Measurements from ENCODE around the gene TADA1.
"Not testable (repeated sequence)": the region's sequence is repeated elsewhere in the genome, so short reads cannot be mapped to it uniquely, and the experiment has no call there.

TADA1 gene

DNA sequence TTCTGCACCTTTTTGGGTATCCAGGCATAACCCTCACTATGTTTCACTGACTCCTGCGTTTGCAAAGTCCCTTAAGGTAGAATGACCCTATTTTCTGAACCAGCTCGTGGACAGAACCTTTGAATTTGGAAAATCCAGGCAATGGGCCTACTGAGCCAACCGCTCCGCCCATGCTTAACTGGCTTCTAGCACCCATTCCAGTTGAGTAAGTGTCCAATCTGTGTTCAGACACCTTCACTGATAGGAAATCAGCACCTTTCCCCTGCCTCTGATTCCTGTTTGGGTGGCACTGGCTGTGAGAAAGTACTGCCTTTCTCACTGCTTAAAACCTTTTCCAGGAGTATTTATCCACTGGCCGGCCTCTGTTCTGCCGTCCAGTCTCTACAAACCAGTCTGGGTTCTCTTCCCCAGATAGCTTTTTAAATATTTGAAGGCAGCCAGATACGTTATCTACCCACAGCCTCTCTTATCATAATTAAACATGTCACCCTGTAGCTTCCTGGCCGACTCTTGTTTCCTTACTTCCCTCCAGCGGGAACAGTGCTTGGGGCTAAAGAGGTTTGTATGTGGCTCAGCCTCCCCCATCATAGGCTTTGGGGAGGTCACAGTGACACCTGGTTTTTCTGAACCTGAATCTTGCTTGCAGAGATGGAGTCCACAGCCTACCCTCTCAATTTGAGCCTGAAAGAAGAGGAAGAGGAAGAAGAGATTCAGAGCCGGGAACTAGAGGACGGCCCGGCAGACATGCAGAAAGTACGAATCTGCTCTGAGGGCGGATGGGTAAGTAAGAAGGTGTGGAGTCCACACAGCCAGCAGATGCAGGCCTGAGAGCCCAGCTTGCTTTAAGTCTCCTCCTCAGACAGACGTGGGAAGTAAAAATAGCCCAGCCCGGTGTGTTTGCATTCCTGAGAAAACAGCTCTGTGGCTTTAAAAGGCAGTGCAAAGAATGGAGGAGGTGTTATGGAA is 35.5 kb downstream of the TADA1 start:
- no peak for DNase-seq

DNA sequence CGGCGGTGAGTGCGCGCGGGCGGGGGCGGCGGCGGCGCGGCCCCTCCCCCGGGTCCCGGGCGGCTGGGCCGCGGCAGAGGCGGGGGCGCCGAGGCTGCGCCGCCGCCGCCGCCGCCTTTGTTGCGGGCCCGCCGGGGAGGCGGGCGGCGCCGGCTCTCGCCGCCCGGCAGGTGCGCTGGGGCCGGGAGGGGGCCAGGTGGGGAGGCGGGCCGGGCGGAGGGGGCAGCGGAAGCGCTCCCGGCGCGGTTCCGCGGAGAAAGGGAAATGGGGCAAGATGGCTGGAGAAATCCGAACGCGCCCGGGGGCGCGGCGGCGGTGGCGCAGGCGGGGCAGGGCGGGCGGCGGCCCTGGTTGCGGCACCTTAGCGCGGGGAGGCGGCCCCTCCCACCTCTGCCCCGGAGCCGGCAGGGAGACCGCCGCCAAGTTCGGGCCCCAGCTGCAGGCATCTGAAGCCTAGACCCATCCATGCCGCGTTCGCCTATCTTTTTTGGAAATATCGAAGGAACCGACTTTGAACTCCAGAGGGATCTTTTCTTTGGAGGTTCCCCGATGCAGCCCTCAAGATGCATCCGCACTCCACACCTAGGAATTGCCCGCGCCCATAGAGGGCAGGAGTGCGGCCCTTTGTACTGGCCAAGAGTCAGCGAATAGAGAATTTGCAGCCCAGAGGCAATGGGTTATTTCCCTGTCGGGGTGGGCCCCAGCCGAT is 36.3 kb downstream of the TADA1 start:
- peak; percentile 55 for DNase-seq

DNA sequence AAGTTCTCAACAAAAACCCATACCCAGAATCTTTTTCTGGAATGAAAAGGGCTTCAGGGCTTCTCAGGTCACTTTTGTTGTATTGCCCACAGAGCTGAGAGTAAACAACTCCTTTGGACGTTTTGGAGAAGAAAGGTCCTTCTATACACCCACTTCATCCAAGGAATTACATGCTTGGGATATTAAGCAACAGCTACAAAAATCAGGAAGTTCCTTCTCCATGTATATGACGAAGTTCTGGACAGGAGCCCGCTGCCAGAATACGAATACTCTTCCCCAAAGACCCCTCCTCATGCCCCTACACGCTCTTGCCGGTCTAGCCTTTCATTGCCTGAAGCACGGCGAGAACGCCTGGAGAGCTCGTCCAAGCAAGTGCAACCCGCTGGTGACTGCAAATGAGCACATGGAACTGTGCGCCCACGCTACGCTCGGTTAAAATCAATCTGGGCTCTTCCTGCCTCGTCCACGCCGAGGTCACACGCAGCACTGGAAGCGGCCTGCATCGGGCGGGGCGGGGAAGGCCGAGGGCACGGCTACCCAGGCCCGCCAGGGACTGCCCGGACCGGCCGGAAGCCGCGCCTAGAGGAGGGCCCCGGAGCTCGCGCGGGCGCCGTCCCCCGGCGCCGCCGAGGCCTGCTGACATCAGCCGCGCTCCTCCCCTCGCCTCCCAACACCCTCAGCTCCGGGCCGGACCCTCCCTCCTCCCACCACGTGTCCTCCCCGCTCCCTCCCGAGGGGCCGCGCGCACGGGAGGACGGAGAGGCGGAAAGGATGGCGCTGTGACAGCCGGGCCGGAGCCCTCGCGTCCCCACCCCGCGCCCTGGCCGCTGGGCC is 37.1 kb downstream of the TADA1 start, which contains the start of gene POGK:
TSS of gene POGK (plus strand) at position 710 of the 834 bp plus-strand sequence. CDS start 1,482 bp downstream, outside the sequence.
- DNase-seq = peak; percentile 84

DNA sequence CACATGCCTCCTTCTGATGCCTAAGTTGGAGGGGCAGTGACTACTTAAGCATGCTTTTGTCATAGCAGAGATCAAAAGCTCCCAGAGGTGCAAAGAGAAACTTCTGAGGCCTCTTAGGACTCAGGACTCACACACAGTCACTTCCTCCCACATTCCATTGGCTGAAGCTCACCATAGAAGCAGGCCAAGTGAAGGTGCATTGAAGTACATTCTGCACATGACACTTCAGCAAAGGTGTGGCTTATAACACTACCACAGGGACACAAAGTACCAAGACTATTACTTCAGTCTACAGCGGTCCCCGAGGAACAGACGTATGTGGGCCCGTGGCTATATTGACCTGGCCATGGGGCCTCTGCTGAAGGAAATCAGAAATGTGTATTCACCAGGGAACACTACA is 39.3 kb downstream of the TADA1 start:
- no peak for DNase-seq

DNA sequence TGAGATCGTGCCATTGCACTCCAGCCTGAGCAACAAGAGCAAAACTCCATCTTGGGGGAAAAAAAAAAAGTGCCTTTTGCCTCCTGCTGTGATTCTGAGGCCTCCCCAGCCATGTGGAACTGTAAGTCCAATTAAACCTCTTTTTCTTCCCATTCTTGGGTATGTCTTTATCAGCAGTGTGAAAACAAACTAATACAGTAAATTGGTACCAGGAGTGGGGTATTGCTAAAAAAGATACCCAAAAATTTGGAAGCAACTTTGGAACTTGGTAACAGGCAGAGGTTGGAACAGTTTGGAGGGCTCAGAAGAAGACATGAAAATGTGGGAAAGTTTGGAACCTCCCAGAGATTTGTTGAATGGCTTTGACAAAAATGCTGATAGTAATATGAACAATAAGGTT is 46.3 kb downstream of the TADA1 start:
- not testable (repeated sequence) for DNase-seq

DNA sequence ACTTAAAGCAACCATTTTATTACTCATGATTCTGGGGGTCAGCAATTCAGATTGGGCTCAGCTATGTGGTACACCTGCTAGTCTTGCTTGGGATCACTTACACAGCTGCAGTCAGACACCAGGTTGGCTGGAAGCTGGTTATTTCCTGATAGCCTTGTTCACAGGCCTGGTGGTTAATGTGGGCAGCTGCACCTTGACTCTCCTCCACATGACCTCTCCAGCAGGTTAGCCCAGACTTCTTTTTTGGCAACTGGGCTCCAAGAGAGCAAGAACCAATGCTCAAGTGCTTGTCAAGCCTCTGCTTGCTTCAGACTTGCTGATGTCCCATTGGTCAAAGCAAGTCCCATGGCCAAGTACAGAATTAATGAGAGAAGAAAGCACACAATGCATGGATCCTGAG is 48.6 kb downstream of the TADA1 start:
- no peak for DNase-seq

DNA sequence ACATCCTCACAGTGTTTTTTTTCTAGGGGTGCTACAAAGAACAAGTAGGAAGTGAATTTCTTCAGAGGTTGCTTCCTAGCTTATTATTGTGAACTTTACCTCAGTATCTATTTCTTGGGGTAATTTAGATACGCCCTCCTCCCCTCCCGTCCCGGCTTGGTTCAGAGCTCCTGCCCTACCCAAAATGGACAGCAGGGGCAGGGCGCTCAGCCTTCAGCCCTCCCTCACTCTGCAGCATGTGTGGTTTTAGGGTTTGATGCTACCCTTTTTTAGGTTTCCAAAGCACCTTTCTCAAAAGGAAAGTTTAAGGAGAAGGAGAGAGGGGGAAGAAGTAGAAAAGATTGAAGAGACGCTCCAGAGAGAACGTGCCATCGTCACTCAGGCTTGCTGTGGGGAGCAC is 53.7 kb downstream of the TADA1 start:
- no peak for DNase-seq

DNA sequence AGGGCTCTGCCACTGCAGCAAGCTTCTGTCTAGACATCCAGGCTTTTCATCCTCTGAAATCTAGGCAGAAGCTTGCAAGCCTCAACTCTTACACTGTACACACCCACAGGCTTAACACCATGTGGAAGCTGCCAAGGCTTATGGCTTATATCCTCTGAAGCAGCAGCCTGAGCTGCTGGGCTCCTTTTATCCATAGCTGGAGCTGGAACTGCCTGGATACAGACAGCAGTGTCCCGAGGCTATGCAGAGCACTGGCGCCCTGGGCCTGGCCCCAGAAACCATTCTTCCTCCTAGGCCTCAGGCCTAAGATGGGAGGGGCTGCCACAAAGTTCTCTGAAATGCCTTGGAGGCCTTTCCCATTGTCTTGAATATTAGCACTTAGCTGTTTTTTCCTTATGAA is 56.1 kb downstream of the TADA1 start:
- no peak for DNase-seq

DNA sequence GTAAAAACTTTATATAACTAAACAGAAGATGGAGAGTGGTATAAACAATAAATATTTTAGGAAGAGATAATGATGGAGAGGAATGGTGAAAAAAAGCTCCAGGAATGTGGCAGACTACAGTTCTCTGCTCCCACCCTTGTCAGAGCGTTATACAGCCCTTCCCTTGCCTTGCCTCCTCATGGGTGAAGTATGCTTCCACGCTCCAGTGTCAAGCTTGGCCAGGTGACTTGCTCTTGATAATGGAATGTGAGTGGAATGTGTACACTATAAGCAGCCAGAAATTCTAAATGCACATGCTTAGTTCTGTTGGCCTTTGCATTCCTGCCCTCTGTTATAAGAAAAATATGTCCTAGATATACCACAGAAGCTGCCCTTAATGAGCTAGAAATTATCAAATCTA is 61.5 kb downstream of the TADA1 start:
- no peak for DNase-seq

DNA sequence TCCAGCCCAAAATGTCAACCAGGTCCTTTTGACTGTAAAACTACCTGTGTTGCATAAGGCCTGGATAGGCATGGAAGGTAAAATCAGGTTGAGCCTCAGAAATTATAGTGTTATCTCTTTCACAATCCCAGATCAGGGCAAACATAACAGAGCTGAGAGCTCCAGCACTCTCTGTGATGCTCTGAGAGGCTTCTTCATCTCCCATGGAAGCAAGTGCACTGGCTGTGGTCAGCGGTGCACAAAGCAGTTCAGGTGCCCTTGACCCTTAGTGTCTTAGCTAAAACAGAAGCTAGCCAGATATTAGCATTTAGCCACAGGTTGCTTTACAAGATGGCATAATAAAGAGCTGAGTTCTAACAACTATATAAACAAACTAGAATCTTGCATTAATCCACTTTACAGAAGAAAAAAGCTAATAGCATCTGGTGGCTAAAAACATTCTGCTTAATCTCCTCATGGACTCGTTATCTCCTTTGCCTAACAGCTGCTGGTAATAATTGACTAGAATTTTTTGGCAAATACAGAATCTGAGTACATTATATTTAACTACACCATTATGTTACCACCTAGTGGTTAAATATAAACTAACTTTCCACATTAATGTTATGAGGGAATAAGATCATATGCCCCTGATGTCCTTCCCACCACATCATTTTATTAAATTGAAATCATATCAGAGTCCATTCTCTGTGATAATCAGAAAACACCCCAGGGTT is 62.4 kb downstream of the TADA1 start:
- DNase-seq = no peak

DNA sequence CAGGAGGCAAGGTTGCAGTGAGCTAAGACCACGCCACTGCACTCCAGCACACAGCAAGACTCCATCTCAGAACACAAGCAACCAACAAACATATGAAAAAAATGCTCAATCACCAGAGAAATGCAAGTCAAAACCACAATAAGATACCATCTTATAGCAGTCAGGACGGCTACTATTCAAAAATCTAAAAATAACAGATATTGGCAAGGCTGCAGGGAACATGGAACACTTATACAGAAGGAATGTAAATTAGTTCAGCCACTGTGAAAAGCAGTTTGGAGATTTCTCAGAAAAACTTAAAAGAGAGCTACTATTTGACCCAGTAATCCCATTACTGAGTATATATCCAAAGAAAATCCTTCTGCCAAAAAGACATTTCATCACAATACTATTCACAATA is 64.4 kb downstream of the TADA1 start:
- DNase-seq = no peak

DNA sequence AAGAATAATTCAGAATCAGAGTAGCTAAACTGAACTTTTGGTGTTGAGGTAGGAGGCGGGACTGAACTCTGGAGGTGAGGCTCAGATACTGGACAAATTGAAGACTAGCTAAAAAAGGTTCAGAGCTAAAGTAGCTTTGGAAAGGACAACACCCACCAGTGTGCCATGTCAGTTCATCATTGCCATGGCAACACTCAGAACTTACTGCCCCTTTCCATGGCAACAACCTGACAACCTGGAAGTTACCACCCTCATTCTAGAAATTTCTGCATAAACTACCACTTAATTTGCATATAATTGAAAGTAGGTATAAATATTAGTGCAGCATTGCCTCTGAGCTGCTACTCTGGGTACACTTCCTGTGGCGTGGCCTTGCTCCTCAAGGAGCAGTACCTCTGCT is 67.1 kb downstream of the TADA1 start:
- no peak for DNase-seq
